ENCODE data around the gene GOLGA8S.
"Not testable (repeated sequence)": the region's sequence is repeated elsewhere in the genome, so short reads cannot be mapped to it uniquely, and the experiment has no call there.

Gene GOLGA8S, protein sequence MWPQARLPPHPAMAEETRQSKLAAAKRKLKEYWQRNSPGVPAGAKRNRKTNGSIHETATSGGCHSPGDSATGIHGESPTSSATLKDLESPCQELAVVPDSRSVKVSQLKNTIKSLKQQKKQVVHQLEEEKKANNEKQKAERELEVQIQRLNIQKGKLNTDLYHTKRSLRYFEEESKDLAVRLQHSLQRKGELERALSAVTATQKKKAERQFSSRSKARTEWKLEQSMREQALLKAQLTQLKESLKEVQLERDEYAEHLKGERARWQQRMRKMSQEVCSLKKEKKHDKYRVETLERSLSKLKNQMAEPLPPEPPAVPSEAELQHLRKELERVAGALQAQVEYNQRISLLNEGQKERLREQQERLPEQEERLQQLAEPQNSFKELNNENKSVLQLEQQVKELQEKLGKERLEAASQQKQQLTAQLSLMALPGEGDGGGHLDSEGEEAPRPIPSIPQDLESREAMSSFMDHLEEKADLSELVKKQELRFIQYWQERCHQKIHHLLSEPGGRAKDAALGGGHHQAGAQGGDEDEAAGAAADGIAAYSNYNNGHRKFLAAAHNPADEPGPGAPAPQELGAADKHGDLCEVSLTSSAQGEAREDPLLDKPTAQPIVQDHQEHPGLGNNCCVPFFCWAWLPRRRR

DNA sequence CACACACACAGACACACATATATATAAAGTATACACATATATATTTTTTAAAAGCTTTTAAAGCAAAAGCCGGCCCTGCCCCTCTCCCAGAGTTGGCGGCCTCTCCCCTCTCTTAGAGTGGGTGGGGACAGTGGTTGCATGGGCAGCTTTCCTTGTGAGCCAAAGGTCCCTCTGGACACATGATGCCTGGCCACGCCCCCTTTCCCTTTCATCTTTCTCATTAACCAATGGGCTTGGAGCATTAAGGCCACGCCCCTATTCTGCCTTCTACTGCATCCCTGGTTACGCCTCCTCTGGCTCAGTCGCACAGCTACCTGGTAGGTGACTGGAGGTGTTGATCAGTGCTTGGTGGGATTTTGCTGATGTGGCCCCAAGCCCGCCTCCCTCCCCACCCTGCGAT lies at the start of gene GOLGA8S:
Gene GOLGA8S, plus strand, starts transcription at position 301 of the 400 bp plus-strand sequence. Its CDS starts 62 bp downstream, at position 363.
- not testable (repeated sequence) for H3K9me3 ChIP-seq (ENCODE audit: control insufficient read depth, low read length)

DNA sequence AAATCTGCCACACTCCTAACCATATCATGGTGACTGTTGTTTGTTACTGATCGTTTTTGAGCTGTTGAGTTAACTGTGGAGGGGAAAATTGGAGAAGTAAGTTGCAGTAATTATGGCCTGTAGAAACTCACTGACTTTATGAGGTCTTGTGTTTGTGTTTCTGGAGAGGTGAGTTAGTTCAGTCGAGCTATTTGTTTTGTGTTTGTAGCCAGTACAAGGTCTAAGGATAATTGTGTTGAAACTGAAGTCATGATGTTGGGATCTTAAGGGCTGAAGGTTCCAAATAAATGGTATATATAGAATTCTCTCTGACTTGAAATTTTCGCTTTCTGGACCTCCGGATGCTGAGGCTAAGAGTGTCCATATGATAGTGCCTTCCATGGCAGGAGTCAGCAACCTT lies 49.7 kb upstream of the GOLGA8S start:
- H3K4me3 ChIP-seq (ENCODE audit: low read length); H3K4me1 ChIP-seq (ENCODE audit: control insufficient read depth, insufficient read depth, low read length); H3K9ac ChIP-seq (ENCODE audit: low read length); H3K9me3 ChIP-seq (ENCODE audit: control insufficient read depth, low read length); H3K27me3 ChIP-seq (ENCODE audit: control insufficient read depth, insufficient read depth, low read length); H3K36me3 ChIP-seq (ENCODE audit: control insufficient read depth, insufficient read depth, low read length): not testable (repeated sequence)

More for the DNA sequence above, at the start of gene GOLGA8S:
- H3K4me1 ChIP-seq (ENCODE audit: control insufficient read depth, insufficient read depth, low read length); H3K9ac ChIP-seq (ENCODE audit: low read length); H3K36me3 ChIP-seq (ENCODE audit: control insufficient read depth, insufficient read depth, low read length); H3K27me3 ChIP-seq (ENCODE audit: control insufficient read depth, insufficient read depth, low read length); H3K4me3 ChIP-seq (ENCODE audit: low read length): not testable (repeated sequence)

DNA sequence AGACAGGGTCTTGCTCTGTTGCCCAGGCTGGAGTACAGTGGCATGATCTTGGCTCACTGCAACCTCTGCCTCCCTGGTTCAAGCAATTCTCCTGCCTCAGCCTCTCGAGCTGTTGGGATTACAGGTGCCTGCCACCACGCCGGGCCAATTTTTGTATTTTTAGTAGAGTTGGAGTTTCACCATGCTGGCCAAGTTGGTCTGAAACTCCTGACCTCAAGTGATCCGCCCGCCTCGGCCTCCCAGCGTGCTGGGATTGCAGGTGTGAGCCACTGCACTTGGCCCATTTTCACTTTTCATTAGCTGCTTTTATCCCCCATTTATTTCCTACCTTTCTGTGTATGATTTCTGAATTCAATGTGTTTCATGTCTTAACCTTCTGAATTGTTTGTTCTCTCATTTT lies 48.6 kb upstream of the GOLGA8S start:
- not testable (repeated sequence) for H3K27me3 ChIP-seq (ENCODE audit: control insufficient read depth, insufficient read depth, low read length); H3K9me3 ChIP-seq (ENCODE audit: control insufficient read depth, low read length); H3K9ac ChIP-seq (ENCODE audit: low read length); H3K4me3 ChIP-seq (ENCODE audit: low read length); H3K4me1 ChIP-seq (ENCODE audit: control insufficient read depth, insufficient read depth, low read length); H3K36me3 ChIP-seq (ENCODE audit: control insufficient read depth, insufficient read depth, low read length)

DNA sequence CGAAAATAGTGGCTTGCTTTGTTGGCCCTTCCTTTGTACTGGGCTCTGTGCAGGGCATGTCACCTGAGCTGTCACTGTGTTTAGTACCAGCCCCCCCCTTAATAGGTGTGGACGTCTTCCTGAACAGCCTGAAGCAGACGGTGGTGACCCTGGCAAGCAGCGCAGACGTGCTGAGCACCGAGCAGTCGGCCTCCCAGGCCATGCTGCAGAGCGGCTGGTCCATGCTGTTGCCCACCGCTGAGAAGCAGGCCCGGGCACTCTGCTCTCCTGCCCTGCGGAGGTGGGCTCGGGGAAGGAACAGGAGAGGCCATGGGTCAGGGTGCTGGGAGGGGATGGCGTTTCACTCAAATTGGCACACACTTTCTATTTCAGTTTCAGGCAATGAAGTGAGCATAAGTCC lies 43.3 kb upstream of the GOLGA8S start:
- not testable (repeated sequence) for H3K27me3 ChIP-seq (ENCODE audit: control insufficient read depth, insufficient read depth, low read length); H3K36me3 ChIP-seq (ENCODE audit: control insufficient read depth, insufficient read depth, low read length); H3K4me1 ChIP-seq (ENCODE audit: control insufficient read depth, insufficient read depth, low read length); H3K9me3 ChIP-seq (ENCODE audit: control insufficient read depth, low read length); H3K9ac ChIP-seq (ENCODE audit: low read length); H3K4me3 ChIP-seq (ENCODE audit: low read length)

DNA sequence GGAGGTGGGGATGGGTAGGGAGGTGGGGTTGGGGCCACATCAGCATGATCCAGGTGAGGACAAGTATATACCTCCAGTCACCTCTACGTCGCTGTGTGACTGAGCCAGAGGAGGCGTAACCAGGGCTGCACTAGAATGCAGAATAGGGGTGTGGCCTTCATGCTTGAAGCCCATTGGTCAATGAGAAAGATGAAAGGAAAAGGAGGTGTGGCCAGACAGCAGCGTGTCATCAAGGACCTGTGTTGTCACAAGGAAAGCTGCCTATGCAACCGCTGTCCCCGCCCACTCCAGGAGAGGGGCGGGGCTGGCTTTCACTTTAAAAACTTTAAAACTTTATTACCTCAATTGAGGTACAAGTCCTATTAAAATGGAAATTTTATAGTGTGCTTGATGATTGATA lies 20.5 kb upstream of the GOLGA8S start, which contains the start of gene GOLGA6L26:
Gene GOLGA6L26, minus strand, starts transcription at position 101 of the 400 bp plus-strand sequence. Its CDS starts 61 bp downstream, at position 40.
- H3K36me3 ChIP-seq (ENCODE audit: control insufficient read depth, insufficient read depth, low read length); H3K9me3 ChIP-seq (ENCODE audit: control insufficient read depth, low read length): not testable (repeated sequence)

DNA sequence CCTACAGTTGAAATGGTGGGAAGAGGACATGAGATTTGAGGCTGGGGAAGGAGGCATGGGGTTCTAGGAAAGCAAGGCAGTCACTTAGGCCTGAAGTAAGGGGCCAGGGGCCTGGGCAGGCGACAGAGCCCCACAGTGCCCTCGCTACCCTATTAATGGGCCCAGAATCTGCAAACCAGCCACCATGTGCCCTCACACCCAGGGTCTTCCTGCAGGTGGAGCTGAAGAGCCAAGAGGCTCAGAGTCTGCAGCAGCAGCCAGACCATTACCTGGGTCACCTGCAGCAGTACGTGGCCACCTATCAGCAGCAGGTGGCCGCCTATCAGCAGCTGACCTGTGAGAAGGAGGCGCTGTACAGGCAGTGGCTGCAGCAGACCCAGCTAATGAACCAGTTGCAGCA lies 8.1 kb downstream of the GOLGA8S start:
- H3K4me1 ChIP-seq (ENCODE audit: control insufficient read depth, insufficient read depth, low read length); H3K36me3 ChIP-seq (ENCODE audit: control insufficient read depth, insufficient read depth, low read length); H3K9me3 ChIP-seq (ENCODE audit: control insufficient read depth, low read length); H3K9ac ChIP-seq (ENCODE audit: low read length); H3K27me3 ChIP-seq (ENCODE audit: control insufficient read depth, insufficient read depth, low read length); H3K4me3 ChIP-seq (ENCODE audit: low read length): not testable (repeated sequence)

More for the DNA sequence above, 20.5 kb upstream of the GOLGA8S start, which contains the start of gene GOLGA6L26:
- H3K4me3 ChIP-seq (ENCODE audit: low read length); H3K27me3 ChIP-seq (ENCODE audit: control insufficient read depth, insufficient read depth, low read length); H3K4me1 ChIP-seq (ENCODE audit: control insufficient read depth, insufficient read depth, low read length); H3K9ac ChIP-seq (ENCODE audit: low read length): not testable (repeated sequence)

DNA sequence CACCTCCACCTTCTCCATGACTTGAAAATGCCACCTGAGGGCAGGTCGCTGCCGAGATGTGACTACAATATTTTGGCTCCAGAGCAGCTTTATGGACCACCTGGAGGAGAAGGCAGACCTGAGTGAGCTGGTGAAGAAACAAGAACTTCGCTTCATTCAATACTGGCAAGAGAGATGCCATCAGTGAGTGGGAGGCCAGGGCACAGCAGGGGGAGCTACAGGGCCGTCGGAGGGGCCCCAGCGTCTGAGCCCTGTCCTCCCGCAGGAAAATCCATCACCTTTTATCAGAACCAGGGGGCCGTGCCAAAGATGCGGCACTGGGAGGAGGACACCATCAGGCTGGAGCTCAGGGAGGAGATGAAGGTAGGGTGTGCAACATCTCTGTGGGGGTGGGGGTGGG lies 9.7 kb downstream of the GOLGA8S start:
- not testable (repeated sequence) for H3K9me3 ChIP-seq (ENCODE audit: control insufficient read depth, low read length); H3K4me3 ChIP-seq (ENCODE audit: low read length); H3K9ac ChIP-seq (ENCODE audit: low read length); H3K4me1 ChIP-seq (ENCODE audit: control insufficient read depth, insufficient read depth, low read length); H3K36me3 ChIP-seq (ENCODE audit: control insufficient read depth, insufficient read depth, low read length); H3K27me3 ChIP-seq (ENCODE audit: control insufficient read depth, insufficient read depth, low read length)

DNA sequence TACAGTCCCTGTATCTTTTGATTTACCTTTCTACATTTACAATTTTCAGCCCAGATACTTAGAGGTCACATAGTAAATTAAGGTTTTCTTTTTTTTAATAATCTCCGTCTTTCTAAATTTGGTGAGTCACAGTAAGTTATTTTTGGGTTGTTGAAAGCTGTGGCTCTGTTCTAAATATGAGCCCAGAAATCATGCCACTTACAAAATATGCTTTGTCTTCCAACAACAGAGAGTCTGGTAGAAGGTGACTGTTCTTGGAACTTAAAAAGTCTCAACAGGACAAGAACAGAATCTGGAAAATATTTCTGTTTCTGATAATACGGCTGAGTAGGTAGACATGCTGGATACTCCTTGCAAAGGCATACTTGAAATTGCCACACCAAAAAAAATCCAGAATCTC lies 16.0 kb downstream of the GOLGA8S start:
- H3K4me3 ChIP-seq (ENCODE audit: low read length), result no peak overlapping the region
- H3K9ac ChIP-seq (ENCODE audit: low read length), result no peak overlapping the region
- H3K9me3 ChIP-seq (ENCODE audit: control insufficient read depth, low read length), result no peaks in the 10 kb centered on the region
- H3K27me3 ChIP-seq (ENCODE audit: control insufficient read depth, insufficient read depth, low read length), result no peaks in the 10 kb centered on the region
- H3K36me3 ChIP-seq (ENCODE audit: control insufficient read depth, insufficient read depth, low read length), result no peaks in the 10 kb centered on the region
- no peaks in the 10 kb centered on the region for H3K4me1 ChIP-seq (ENCODE audit: control insufficient read depth, insufficient read depth, low read length)

DNA sequence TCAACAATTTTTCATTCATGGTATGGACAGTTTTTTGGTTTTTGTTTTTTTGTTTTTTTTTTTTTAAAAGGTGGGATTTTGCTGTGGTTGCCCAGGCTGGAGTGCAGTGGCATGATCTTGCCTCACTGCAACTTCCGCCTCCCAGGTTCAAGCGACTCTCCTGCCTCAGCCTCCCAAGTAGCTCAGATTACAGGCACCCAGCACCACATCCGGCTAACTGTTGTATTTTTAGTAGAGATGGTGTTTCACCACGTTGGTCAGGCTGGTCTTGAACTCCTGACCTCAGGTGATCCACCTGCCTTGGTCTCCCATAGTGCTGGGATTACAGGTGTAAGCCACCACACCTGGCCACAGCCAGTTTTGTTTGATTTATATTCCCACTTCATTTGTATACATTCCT lies 16.6 kb downstream of the GOLGA8S start:
- H3K27me3 ChIP-seq (ENCODE audit: control insufficient read depth, insufficient read depth, low read length); H3K4me3 ChIP-seq (ENCODE audit: low read length); H3K36me3 ChIP-seq (ENCODE audit: control insufficient read depth, insufficient read depth, low read length); H3K9ac ChIP-seq (ENCODE audit: low read length); H3K4me1 ChIP-seq (ENCODE audit: control insufficient read depth, insufficient read depth, low read length); H3K9me3 ChIP-seq (ENCODE audit: control insufficient read depth, low read length): not testable (repeated sequence)

DNA sequence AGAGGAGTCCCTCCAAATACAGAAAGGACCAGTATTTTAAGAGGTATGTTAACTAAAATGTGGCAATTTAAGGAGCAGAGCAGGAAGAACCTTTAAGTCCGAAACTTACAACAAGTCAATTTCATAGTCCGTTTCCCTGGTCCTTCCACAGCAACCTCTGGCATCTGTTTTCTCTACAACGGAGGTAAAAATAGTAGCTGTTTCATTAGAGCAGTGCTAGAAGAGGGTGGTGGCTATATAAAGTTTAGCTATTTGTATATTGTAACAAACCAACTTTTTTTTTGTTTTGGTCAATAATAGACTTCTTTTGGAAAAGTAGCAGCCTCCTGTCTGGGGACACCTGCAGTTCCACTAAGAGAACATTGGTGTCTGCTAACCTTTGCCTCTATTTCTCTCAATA lies 17.3 kb downstream of the GOLGA8S start:
- H3K9me3 ChIP-seq (ENCODE audit: control insufficient read depth, low read length); H3K36me3 ChIP-seq (ENCODE audit: control insufficient read depth, insufficient read depth, low read length); H3K4me1 ChIP-seq (ENCODE audit: control insufficient read depth, insufficient read depth, low read length); H3K9ac ChIP-seq (ENCODE audit: low read length); H3K27me3 ChIP-seq (ENCODE audit: control insufficient read depth, insufficient read depth, low read length); H3K4me3 ChIP-seq (ENCODE audit: low read length): not testable (repeated sequence)

DNA sequence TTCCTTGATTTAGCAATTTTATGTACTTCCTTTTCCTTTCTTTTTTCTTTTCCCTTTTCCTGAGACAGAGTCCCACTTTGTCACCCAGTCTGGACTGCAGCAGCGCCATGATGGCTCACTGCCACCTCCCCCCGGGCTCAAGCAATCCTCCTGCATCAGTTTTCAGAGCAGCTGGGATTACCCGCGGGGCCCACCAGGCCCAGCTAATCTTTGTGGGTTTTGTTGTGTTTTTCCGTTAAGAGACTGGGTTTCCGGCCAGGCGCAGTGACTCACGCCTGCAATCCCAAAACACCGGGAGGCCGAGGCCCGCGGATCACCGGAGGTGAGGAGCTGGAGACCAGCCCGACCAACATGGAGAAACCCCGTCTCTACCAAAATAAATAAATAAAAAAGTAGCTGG lies 17.7 kb downstream of the GOLGA8S start:
- Histone ChIP-seq H3K4me3 (ENCODE audit: low read length) (no peak overlapping the region), H3K27me3 (ENCODE audit: control insufficient read depth, insufficient read depth, low read length) (no peaks in the 10 kb centered on the region), H3K36me3 (ENCODE audit: control insufficient read depth, insufficient read depth, low read length) (no peaks in the 10 kb centered on the region), H3K9ac (ENCODE audit: low read length) (no peak overlapping the region), H3K9me3 (ENCODE audit: control insufficient read depth, low read length) (no peaks in the 10 kb centered on the region), H3K4me1 (ENCODE audit: control insufficient read depth, insufficient read depth, low read length) (no peaks in the 10 kb centered on the region)

DNA sequence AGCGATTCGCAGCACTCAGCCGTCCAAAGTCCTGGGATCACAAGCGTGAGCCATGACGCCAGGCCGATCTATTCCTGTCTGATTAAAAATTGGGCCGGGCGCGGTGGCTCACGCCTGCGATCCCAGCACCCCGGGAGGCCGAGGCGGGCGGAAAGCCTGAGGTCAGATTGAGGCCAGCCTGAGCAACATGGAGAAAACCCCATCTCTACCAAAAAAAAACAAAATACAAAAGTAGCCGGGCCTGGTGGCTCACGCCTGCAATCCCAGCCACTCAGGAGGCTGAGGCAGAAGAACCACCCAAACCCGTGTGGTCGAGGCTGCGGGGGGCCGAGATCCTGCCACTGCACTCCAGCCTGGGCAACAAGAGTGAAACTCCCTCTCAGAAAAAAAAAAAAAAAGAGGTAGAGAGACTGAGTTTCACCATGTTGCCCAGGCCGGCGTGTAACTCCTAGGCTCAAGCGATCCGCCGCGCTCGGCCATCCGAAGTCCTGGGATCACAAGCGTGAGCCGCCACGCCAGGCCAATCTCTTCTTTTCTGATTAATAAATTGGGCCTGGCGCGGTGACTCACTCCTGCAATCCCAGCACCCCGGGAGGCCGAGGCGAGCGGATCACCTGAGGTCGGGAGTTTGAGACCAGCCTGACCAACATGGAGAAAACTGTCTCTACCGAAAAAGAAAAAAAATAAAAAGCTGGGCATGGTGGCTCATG lies 18.5 kb downstream of the GOLGA8S start:
- not testable (repeated sequence) for H3K27me3 ChIP-seq (ENCODE audit: control insufficient read depth, insufficient read depth, low read length); H3K9me3 ChIP-seq (ENCODE audit: control insufficient read depth, low read length); H3K9ac ChIP-seq (ENCODE audit: low read length); H3K4me1 ChIP-seq (ENCODE audit: control insufficient read depth, insufficient read depth, low read length); H3K4me3 ChIP-seq (ENCODE audit: low read length); H3K36me3 ChIP-seq (ENCODE audit: control insufficient read depth, insufficient read depth, low read length)

All from mucosa of stomach (tissue), 1 donor.